ENCODE results near the gene COL4A1.

The COL4A1 gene

DNA sequence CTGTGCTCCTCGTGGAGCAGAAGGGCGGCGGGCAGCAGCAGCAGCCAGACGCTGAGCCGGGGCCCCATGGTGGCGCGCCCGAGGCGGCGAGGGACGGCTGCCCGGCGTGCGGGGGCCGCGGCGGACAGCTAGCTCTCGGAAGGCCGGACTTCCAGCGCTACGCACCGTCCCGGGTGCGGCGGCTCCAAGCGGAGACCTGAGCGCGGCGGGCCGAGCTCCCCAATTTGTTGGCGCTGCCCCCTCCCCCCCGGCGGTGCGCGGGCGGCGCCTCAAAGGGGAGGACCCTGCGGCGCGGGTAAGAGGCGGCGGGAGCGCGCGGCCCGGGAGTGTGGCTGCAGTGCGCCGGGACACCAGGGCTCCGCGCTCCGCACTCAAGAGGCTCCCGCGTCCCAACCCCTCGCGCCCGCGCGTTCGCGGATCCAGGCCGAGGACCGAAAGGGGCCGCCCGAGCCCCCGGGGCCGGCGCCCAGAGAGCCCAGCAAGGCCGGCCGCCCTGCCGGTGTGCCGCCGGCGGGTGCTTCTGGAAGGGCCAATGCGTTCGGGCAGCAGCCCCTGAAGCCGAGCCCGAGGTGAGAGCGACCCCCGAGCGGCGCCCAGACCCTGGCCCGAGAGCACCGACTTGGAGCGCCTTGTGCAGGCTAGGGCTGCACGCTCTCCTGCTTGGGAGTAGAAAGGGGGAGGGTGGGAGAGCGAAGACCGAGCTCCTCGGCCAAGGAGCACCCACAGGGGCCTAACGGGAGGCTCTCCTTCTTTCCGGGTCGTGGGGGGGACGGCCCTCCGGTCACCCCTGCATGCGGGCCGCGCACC, at the start of gene COL4A1, which contains the start of gene COL4A2:
COL4A1 (minus strand) TSS at position 198 of the 807 bp plus-strand sequence; CDS start at position 68, 130 bp downstream.
COL4A2 (plus strand) TSS at position 325 of the 807 bp plus-strand sequence. CDS start 620 bp downstream, outside the sequence.
- Histone ChIP-seq H3K27ac (ENCODE audit: low read length) (peak within 1 kb of the TSS; percentile 96), H3K36me3 (ENCODE audit: control insufficient read depth in 2 of 2, insufficient read depth in 2 of 2, low read length in 2 of 2) (peaks cover 6 to 14% of the 10 kb centered on the region in 2 donors), H3K27me3 (ENCODE audit: control insufficient read depth in 1 of 2, insufficient read depth in 2 of 2, low read length in 2 of 2) (no peaks in the 10 kb centered on the region), H3K9ac (ENCODE audit: low read length in 2 of 2) (peak within 1 kb of the TSS; percentile 94 to 96), H3K4me1 (ENCODE audit: control insufficient read depth, insufficient read depth, low read length) (peaks cover 65% of the 10 kb centered on the region), H3K9me3 (ENCODE audit: control insufficient read depth in 2 of 2, low read length in 2 of 2) (no peaks in the 10 kb centered on the region), H3K4me3 (ENCODE audit: low read length in 2 of 2) (peak within 1 kb of the TSS; percentile 96 to 99)

DNA sequence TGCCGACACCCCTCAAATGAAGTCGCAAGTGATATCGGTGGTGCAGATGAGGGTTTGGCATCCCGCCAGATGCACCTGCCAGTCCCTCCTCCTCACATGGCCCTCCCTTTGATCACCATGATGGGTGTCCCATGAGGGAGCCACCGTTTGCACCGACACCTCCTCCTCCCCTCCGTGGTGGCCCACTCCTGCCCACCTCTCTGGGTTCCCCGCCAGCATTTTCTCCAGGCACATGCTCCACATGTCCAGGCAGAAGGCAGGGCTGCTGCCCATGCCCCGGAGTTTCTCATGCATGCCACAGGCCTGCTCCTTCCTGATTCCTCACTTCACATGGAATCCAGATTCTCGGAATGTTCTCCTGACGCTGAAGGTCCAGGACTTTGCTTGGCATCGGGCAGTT, 49.4 kb upstream of the COL4A1 start:
- Histone ChIP-seq H3K4me1 (ENCODE audit: control insufficient read depth, insufficient read depth, low read length) (peaks cover 72% of the 10 kb centered on the region), H3K4me3 (ENCODE audit: low read length in 2 of 2) (no peak overlapping the region), H3K36me3 (ENCODE audit: control insufficient read depth in 2 of 2, insufficient read depth in 2 of 2, low read length in 2 of 2) (peaks cover 17 to 18% of the 10 kb centered on the region in 2 donors), H3K27me3 (ENCODE audit: control insufficient read depth in 1 of 2, insufficient read depth in 2 of 2, low read length in 2 of 2) (no peaks in the 10 kb centered on the region), H3K9ac (ENCODE audit: low read length in 2 of 2) (no peak overlapping the region), H3K9me3 (ENCODE audit: control insufficient read depth in 2 of 2, low read length in 2 of 2) (no peaks in the 10 kb centered on the region), H3K27ac (ENCODE audit: low read length) (peak overlapping the region; percentile 53)

DNA sequence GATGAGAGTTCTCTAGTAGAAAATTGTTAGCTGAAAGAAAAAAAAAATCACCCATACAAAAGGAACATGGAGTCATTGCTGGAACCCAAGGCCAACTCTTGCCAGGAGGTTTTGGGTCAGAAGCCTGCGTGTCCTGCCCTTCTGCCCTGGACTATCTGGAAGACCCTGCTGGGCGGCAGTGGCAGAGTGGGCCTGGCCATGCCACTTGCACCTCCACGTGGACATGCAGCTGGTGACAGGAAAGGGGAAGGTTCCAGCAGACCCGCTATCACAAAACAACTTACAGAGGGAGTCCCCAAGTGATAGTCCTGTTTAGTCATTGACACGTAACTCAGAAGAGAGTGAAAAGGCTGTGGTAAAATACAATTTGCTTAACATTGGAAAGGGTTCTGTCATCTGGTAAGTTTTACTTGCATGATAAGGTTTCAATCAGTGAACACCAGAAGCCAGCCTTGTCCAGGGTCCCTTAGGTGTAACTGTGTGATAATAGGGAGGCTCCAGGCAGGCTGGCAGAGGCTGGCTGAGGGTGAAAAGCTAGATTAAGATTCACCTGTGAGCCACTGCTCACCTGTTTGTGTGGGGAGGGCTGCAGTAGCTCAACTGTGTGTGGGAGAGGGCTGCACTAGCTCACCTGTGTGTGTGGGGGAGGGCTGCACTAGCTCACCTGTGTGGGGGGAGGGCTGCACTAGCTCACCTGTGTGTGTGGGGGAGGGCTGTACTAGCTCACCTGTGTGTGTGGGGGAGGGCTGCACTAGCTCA, 47.9 kb upstream of the COL4A1 start:
- no peaks in the 10 kb centered on the region for H3K27me3 ChIP-seq (ENCODE audit: control insufficient read depth in 1 of 2, insufficient read depth in 2 of 2, low read length in 2 of 2)
- H3K36me3 ChIP-seq (ENCODE audit: control insufficient read depth in 2 of 2, insufficient read depth in 2 of 2, low read length in 2 of 2): peaks cover 15 to 18% of the 10 kb centered on the region in 2 donors
- H3K4me1 ChIP-seq (ENCODE audit: control insufficient read depth, insufficient read depth, low read length): peaks cover 66% of the 10 kb centered on the region
- H3K27ac ChIP-seq (ENCODE audit: low read length): peak overlapping the region; percentile 73
- peak overlapping the region in 1 of 2 donors; percentile 14 for H3K9ac ChIP-seq (ENCODE audit: low read length in 2 of 2)
- H3K9me3 ChIP-seq (ENCODE audit: control insufficient read depth in 2 of 2, low read length in 2 of 2): no peaks in the 10 kb centered on the region
- H3K4me3 ChIP-seq (ENCODE audit: low read length in 2 of 2): no peak overlapping the region

DNA sequence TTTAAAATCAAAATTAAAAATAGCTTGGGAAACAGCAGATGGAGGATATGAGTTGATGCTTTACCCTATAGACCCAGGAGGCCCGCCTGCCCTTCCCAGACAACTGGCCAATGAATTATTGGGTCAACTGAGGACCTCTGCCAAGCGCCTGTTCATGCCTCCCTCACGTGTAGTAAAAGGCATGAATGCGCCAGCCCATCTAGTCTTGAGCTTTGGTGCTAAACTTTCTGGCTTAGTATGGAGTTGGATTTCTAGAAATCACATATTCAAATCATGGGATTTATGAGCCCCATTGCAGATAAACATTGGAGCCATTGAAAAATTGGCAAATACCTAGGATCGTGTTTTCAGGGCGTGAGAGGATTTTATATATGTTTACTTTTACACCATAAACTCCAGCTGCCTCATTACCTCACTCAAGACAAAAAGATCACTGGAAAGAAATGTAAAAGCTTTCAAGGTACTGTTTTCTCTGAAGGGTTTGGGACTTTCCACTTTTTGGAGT, 47.2 kb upstream of the COL4A1 start:
- peaks cover 16 to 17% of the 10 kb centered on the region in 2 donors for H3K36me3 ChIP-seq (ENCODE audit: control insufficient read depth in 2 of 2, insufficient read depth in 2 of 2, low read length in 2 of 2)
- H3K9me3 ChIP-seq (ENCODE audit: control insufficient read depth in 2 of 2, low read length in 2 of 2): no peaks in the 10 kb centered on the region
- no peak overlapping the region for H3K4me3 ChIP-seq (ENCODE audit: low read length in 2 of 2)
- peaks cover 66% of the 10 kb centered on the region for H3K4me1 ChIP-seq (ENCODE audit: control insufficient read depth, insufficient read depth, low read length)
- peak overlapping the region; percentile 82 for H3K27ac ChIP-seq (ENCODE audit: low read length)
- H3K9ac ChIP-seq (ENCODE audit: low read length in 2 of 2): no peak overlapping the region
- no peaks in the 10 kb centered on the region for H3K27me3 ChIP-seq (ENCODE audit: control insufficient read depth in 1 of 2, insufficient read depth in 2 of 2, low read length in 2 of 2)

DNA sequence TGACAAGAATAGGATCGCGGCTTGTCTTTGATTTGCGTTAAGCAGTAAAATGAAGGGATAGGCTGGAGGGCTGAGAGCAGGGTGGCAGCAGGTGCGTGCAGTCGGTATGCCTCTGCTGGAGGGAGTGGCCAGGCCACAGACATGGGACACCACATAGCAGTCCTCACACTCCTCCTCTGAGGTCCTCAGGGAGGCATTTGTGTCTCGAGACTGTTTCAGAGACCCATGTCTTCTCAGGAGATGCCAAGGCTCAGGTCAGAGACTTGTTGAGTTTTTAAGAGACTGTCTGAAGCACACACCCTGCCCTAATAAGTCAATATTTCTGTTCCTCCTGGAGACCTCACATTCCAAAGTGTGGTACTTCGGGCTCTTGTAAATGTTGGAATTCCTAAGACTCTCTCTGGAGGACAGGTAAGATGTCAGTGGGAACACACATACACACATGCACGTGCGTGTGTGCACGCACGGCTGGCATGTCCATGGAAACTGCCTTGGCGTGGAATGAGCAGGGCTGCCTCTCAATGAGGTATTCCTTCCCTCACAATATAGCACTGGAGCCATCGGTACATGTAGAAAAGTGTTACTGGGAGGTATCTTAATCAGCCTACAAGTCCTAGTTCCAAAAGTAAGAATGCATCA, 46.5 kb upstream of the COL4A1 start:
- Histone ChIP-seq H3K4me1 (ENCODE audit: control insufficient read depth, insufficient read depth, low read length) (peaks cover 65% of the 10 kb centered on the region), H3K9me3 (ENCODE audit: control insufficient read depth in 2 of 2, low read length in 2 of 2) (no peaks in the 10 kb centered on the region), H3K4me3 (ENCODE audit: low read length in 2 of 2) (peak overlapping the region in 1 of 2 donors; percentile 15), H3K27me3 (ENCODE audit: control insufficient read depth in 1 of 2, insufficient read depth in 2 of 2, low read length in 2 of 2) (no peaks in the 10 kb centered on the region), H3K36me3 (ENCODE audit: control insufficient read depth in 2 of 2, insufficient read depth in 2 of 2, low read length in 2 of 2) (peaks cover 10 to 14% of the 10 kb centered on the region in 2 donors), H3K27ac (ENCODE audit: low read length) (peak overlapping the region; percentile 82), H3K9ac (ENCODE audit: low read length in 2 of 2) (peak overlapping the region in 1 of 2 donors; percentile 21)

DNA sequence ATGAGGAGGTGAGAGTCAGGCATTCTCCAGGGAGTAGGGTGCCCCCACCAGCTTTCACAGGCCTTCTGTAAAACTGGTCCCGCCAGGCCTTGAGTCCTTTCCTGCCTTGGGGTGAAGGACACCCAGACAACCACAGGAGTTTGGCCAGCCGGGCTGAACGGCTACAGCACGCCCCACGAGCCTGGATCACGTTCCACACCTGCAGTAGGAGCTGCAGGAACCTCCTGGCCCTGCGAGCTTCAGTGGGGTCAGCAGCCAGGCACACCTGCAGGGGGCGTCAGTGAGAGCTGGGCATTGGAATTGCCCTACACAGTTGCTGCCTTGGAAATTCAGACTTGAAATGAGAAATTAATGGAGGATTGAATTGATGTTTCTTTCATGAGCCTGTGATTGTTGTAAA, 45.8 kb upstream of the COL4A1 start:
- H3K9ac ChIP-seq (ENCODE audit: low read length in 2 of 2): no peak overlapping the region
- H3K36me3 ChIP-seq (ENCODE audit: control insufficient read depth in 2 of 2, insufficient read depth in 2 of 2, low read length in 2 of 2): peaks cover 6 to 9% of the 10 kb centered on the region in 2 donors
- peaks cover 70% of the 10 kb centered on the region for H3K4me1 ChIP-seq (ENCODE audit: control insufficient read depth, insufficient read depth, low read length)
- peak overlapping the region; percentile 82 for H3K27ac ChIP-seq (ENCODE audit: low read length)
- peak overlapping the region in 1 of 2 donors; percentile 15 for H3K4me3 ChIP-seq (ENCODE audit: low read length in 2 of 2)
- no peaks in the 10 kb centered on the region for H3K9me3 ChIP-seq (ENCODE audit: control insufficient read depth in 2 of 2, low read length in 2 of 2)
- no peaks in the 10 kb centered on the region for H3K27me3 ChIP-seq (ENCODE audit: control insufficient read depth in 1 of 2, insufficient read depth in 2 of 2, low read length in 2 of 2)

DNA sequence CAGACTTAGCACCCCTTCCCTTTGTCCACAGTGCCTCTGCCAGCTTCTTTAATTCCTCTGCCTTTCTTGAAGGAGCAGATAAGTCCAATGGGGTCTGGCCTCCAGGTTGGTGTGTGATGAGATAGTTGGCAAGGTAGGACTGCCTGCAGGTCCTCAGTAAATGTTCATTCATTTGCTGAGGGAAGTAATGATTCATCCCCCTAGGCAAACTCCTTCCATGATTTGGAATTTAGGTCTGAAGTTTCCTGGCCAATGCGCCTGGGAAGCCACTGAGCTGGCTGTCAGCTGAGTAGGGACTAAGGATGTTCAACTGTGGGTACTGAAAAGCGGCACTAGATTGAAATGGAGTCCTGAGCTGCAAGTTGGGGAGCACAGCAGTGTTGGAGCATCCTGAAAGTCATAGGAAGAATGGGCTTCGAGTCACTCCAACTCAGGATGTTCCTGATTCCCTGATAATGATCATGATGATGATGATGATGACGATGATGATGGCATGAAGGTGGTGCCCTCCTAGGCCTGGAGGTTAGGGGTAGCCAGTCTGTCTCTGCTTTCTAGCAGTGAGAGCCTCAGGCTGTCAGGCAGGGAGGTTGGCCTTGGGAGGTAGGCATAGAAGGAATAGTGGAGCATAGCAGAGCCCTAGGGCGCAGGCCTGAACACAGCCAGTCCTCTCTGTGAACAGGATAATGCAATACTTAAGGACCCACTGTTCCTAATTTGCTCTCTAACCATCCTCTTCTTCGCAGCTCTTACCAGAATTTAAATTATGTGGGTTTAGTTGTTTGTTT, 44.9 kb upstream of the COL4A1 start:
- Histone ChIP-seq H3K9ac (ENCODE audit: low read length in 2 of 2) (no peak overlapping the region), H3K9me3 (ENCODE audit: control insufficient read depth in 2 of 2, low read length in 2 of 2) (no peaks in the 10 kb centered on the region), H3K4me3 (ENCODE audit: low read length in 2 of 2) (no peak overlapping the region), H3K4me1 (ENCODE audit: control insufficient read depth, insufficient read depth, low read length) (peaks cover 79% of the 10 kb centered on the region), H3K36me3 (ENCODE audit: control insufficient read depth in 2 of 2, insufficient read depth in 2 of 2, low read length in 2 of 2) (peaks cover 0 to 4% of the 10 kb centered on the region in 2 donors), H3K27ac (ENCODE audit: low read length) (peak overlapping the region; percentile 82), H3K27me3 (ENCODE audit: control insufficient read depth in 1 of 2, insufficient read depth in 2 of 2, low read length in 2 of 2) (no peaks in the 10 kb centered on the region)

DNA sequence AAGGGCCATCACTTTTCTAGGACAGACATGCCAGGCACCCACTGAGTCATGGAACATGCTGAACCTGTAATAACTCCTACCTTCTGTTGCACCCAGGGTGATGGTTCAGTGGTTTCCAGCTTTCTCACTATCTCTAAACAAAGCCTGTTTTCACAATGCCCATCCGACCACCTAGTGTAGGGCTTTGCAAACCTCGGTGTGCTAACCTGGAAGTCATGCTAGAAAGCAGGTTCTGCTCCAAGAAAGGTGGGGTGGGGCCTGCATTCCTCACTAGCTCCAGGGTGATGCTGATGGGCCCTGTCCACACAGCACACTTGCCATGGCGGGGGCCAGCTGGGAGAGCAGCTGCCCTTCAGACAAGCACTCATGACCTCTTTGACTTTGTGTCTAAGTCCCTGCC, 43.6 kb upstream of the COL4A1 start:
- H3K9ac ChIP-seq (ENCODE audit: low read length in 2 of 2): no peak overlapping the region
- no peaks in the 10 kb centered on the region for H3K27me3 ChIP-seq (ENCODE audit: control insufficient read depth in 1 of 2, insufficient read depth in 2 of 2, low read length in 2 of 2)
- no peak overlapping the region for H3K4me3 ChIP-seq (ENCODE audit: low read length in 2 of 2)
- peak overlapping the region; percentile 100 for H3K27ac ChIP-seq (ENCODE audit: low read length)
- H3K9me3 ChIP-seq (ENCODE audit: control insufficient read depth in 2 of 2, low read length in 2 of 2): no peaks in the 10 kb centered on the region
- peaks cover 79% of the 10 kb centered on the region for H3K4me1 ChIP-seq (ENCODE audit: control insufficient read depth, insufficient read depth, low read length)
- H3K36me3 ChIP-seq (ENCODE audit: control insufficient read depth in 2 of 2, insufficient read depth in 2 of 2, low read length in 2 of 2): peaks cover 0 to 8% of the 10 kb centered on the region in 2 donors

DNA sequence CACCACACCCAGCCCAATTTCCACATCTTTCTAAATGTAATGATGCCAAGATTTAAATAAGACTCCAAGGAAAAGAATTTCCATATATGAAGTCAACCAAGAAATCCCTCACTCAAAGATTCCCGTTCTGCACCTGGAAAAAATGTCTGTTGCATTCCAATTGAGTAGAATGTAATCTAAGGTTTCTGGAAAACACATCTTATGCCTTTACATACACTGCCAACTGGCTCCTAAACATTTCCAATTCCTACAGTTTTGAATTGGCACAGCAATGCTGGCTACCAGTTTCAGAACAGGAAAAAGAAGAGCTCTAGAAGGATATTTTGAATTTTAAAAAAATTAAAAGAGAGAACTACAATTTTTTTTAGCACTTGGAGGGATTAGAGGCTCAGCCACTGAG, 43.1 kb upstream of the COL4A1 start:
- Histone ChIP-seq H3K36me3 (ENCODE audit: control insufficient read depth in 2 of 2, insufficient read depth in 2 of 2, low read length in 2 of 2) (peaks cover 0 to 8% of the 10 kb centered on the region in 2 donors), H3K9ac (ENCODE audit: low read length in 2 of 2) (no peak overlapping the region), H3K4me1 (ENCODE audit: control insufficient read depth, insufficient read depth, low read length) (peaks cover 80% of the 10 kb centered on the region), H3K4me3 (ENCODE audit: low read length in 2 of 2) (no peak overlapping the region), H3K9me3 (ENCODE audit: control insufficient read depth in 2 of 2, low read length in 2 of 2) (no peaks in the 10 kb centered on the region), H3K27me3 (ENCODE audit: control insufficient read depth in 1 of 2, insufficient read depth in 2 of 2, low read length in 2 of 2) (no peaks in the 10 kb centered on the region), H3K27ac (ENCODE audit: low read length) (peak overlapping the region; percentile 100)

DNA sequence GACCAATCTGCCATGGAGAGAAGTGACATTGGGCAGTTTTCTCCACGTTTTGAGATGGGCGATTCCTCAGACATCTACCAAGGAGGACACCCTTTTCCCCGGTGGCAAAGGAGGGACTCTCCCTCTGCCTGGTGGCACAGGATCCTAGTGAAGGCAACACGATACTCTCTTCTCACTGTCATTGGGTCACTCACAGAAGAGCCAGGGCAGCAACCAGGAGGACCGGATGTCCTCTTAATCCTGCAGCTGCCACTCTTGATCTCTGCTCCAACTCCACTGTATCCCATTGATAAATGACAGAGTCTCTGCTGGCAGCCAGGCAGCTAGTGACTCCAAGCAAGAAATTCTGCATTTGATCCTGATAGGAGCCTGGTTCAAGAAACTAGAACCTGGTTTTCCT, 42.3 kb upstream of the COL4A1 start:
- H3K4me1 ChIP-seq (ENCODE audit: control insufficient read depth, insufficient read depth, low read length): peaks cover 74% of the 10 kb centered on the region

More for the DNA sequence above, 42.3 kb upstream of the COL4A1 start:
- Histone ChIP-seq H3K27ac (ENCODE audit: low read length) (peak overlapping the region; percentile 100), H3K36me3 (ENCODE audit: control insufficient read depth in 2 of 2, insufficient read depth in 2 of 2, low read length in 2 of 2) (peaks cover 0 to 8% of the 10 kb centered on the region in 2 donors), H3K9me3 (ENCODE audit: control insufficient read depth in 2 of 2, low read length in 2 of 2) (no peaks in the 10 kb centered on the region), H3K9ac (ENCODE audit: low read length in 2 of 2) (no peak overlapping the region), H3K27me3 (ENCODE audit: control insufficient read depth in 1 of 2, insufficient read depth in 2 of 2, low read length in 2 of 2) (no peaks in the 10 kb centered on the region), H3K4me3 (ENCODE audit: low read length in 2 of 2) (no peak overlapping the region)
